ENCODE data around the gene TMOD1. TPM values are rescaled to one million over a fixed set of nuclear protein-coding genes. Genes with fewer than 3 reads are reported as not detected.

Gene TMOD1
- total RNA-seq, 1 donor from 2014 or later = 186 TPM

DNA sequence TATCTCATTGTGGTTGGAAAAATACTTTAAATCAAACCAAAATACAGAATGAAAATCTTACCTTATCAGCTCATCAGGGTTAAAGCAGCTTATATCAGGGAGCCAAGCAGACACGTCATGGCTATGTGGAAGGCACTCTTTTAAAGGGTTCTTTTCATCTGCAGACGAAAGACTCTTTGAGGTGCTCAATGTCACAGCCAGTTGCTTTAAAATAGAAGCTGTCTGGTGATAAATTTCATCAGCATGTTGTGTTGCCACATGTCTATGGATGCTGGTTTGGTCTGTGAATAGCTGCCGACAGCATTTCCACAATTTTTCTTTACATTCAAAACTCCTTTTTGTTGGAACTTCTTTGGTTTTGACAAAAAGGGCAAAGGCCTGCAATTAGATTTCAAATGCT lies 124.2 kb downstream of the TMOD1 start:
- Histone ChIP-seq H3K4me1 (peaks cover 82% of the 10 kb centered on the region), H3K36me3 (peaks cover 48% of the 10 kb centered on the region), H3K4me3 (peak overlapping the region; percentile 56), H3K27ac (replicated peaks) (peak overlapping the region; percentile 76), H3K27me3 (ENCODE audit: low read depth) (no peaks in the 10 kb centered on the region), H3K9me3 (replicated peaks) (no peaks in the 10 kb centered on the region)
- DNase-seq = no peak
- intact Hi-C loops (cut with micrococcal nuclease) = no loop called here
- no peak for TF ChIP-seq CTCF (IDR thresholded peaks at IDR 0.05; ENCODE audit: borderline replicate concordance)

GRCh38 chr9:97627624-97628023 lies 126.2 kb downstream of the TMOD1 start:
- H3K36me3 ChIP-seq = peaks cover 29% of the 10 kb centered on the region
- peak overlapping the region; percentile 76 for H3K27ac ChIP-seq (replicated peaks)
- H3K4me1 ChIP-seq = peaks cover 80% of the 10 kb centered on the region
- TF ChIP-seq CTCF (IDR thresholded peaks at IDR 0.05; ENCODE audit: borderline replicate concordance) = no peak
- DNase-seq = no peak
- no peak overlapping the region for H3K4me3 ChIP-seq
- H3K9me3 ChIP-seq (replicated peaks) = no peaks in the 10 kb centered on the region
- H3K27me3 ChIP-seq (ENCODE audit: low read depth) = no peaks in the 10 kb centered on the region
- intact Hi-C loops (cut with micrococcal nuclease) = no loop called here

DNA sequence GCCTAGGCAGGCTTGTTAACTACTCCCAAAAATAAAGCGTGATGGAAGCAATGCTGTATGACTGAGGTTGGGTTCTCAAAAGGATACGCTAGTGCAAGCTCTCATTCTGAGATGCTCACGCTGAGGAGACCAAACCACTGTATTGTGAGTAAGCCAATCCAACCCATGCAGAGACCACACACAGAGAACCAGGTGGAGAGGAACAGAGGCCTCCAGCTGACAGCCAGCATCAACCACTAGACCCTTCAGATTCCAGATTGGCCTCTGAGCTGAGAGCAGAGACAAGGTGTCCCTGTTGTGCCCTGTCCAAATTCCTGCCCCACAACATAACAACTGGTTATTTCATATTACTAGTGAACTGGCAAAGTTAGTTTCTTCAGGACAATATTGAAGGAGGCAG lies 127.2 kb downstream of the TMOD1 start:
- H3K4me1 ChIP-seq = peaks cover 71% of the 10 kb centered on the region

GRCh38 chr9:97629156-97629555 lies 127.7 kb downstream of the TMOD1 start:
- H3K36me3 ChIP-seq = peaks cover 14% of the 10 kb centered on the region
- H3K9me3 ChIP-seq (replicated peaks) = no peaks in the 10 kb centered on the region
- H3K4me1 ChIP-seq = peaks cover 71% of the 10 kb centered on the region
- no peak for TF ChIP-seq CTCF (IDR thresholded peaks at IDR 0.05; ENCODE audit: borderline replicate concordance)
- intact Hi-C loops (cut with micrococcal nuclease) = no loop called here
- H3K27me3 ChIP-seq (ENCODE audit: low read depth) = no peaks in the 10 kb centered on the region
- no peak for DNase-seq
- peak overlapping the region; percentile 76 for H3K27ac ChIP-seq (replicated peaks)
- no peak overlapping the region for H3K4me3 ChIP-seq

More for the DNA sequence above, 127.2 kb downstream of the TMOD1 start:
- H3K36me3 ChIP-seq = peaks cover 19% of the 10 kb centered on the region
- H3K27me3 ChIP-seq (ENCODE audit: low read depth) = no peaks in the 10 kb centered on the region
- no peak overlapping the region for H3K4me3 ChIP-seq
- DNase-seq = no peak
- peak overlapping the region; percentile 76 for H3K27ac ChIP-seq (replicated peaks)
- no peak for TF ChIP-seq CTCF (IDR thresholded peaks at IDR 0.05; ENCODE audit: borderline replicate concordance)
- H3K9me3 ChIP-seq (replicated peaks) = no peaks in the 10 kb centered on the region
- intact Hi-C loops (cut with micrococcal nuclease) = no loop called here

GRCh38 chr9:97630591-97630990 lies 129.1 kb downstream of the TMOD1 start:
- Histone ChIP-seq H3K4me3 (no peak overlapping the region), H3K27ac (replicated peaks) (no peak overlapping the region), H3K27me3 (ENCODE audit: low read depth) (no peaks in the 10 kb centered on the region), H3K36me3 (peaks cover 2% of the 10 kb centered on the region), H3K9me3 (replicated peaks) (no peaks in the 10 kb centered on the region), H3K4me1 (peaks cover 82% of the 10 kb centered on the region)
- DNase-seq = no peak
- TF ChIP-seq CTCF (IDR thresholded peaks at IDR 0.05; ENCODE audit: borderline replicate concordance) = no peak
- intact Hi-C loops (cut with micrococcal nuclease) = no loop called here
